Breast epithelium (tissue), 3 donors: ENCODE results near the gene XCL2.

Experiments used
- POLR2AphosphoS5 ChIP-seq, 3 donors: sonication (generic); formaldehyde crosslinking; IDR thresholded peaks; one replicate each; pipeline ENCODE4 v1.6.1; 2017; ENCODE audit warnings: antibody characterized with exemption in 3 of 3
- TF ChIP-seq, protein P1 (sequence below), 3 donors: fragments of 450-650 bp; IDR thresholded peaks; one replicate each; pipeline ENCODE4 v1.5.1; 2016 to 2017; ENCODE audit warnings: antibody characterized with exemption in 3 of 3, mild to moderate bottlenecking in 3 of 3, moderate library complexity in 3 of 3

DNA sequence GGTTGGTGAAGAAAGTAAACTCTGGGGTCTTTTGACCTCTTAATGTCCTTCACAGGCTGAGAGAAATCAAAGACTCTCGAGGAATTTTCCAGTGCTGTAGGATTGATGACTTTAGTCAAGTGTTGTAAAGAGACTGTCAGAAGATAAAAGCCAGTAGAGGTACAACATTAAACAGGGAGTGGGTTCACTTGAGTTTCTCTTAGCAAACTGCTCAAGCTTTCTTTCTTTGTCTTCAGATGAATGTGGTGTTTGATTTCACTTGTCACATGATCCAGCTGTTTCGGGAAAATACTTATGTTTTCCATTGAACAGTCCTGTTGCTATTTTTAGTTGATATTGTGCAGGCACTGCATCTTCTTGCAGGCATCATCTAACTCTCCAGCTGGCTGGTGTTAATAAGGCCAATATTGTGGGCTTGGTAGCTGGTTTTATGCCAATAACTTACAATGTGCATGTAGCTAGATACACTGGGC is 45.6 kb downstream of the XCL2 start:
- no peak for TF ChIP-seq POLR2AphosphoS5 (IDR thresholded peaks at IDR 0.05)
- TF ChIP-seq, protein P1, sequence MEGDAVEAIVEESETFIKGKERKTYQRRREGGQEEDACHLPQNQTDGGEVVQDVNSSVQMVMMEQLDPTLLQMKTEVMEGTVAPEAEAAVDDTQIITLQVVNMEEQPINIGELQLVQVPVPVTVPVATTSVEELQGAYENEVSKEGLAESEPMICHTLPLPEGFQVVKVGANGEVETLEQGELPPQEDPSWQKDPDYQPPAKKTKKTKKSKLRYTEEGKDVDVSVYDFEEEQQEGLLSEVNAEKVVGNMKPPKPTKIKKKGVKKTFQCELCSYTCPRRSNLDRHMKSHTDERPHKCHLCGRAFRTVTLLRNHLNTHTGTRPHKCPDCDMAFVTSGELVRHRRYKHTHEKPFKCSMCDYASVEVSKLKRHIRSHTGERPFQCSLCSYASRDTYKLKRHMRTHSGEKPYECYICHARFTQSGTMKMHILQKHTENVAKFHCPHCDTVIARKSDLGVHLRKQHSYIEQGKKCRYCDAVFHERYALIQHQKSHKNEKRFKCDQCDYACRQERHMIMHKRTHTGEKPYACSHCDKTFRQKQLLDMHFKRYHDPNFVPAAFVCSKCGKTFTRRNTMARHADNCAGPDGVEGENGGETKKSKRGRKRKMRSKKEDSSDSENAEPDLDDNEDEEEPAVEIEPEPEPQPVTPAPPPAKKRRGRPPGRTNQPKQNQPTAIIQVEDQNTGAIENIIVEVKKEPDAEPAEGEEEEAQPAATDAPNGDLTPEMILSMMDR (IDR thresholded peaks at IDR 0.05) = no peak
